Upper lobe of left lung (tissue), 6 donors: Measurements from ENCODE around the gene MEF2C. TPM values are rescaled to one million over a fixed set of nuclear protein-coding genes. Genes with fewer than 3 reads are reported as not detected.
A peak's percentile ranks its signal among the peaks of the same experiment; 100 is the strongest.

Experiments
- ATAC-seq, 2 donors: fragments of 200-7000 bp; cut with Tn5 transposase; one replicate each; pipeline ENCODE4 v1.9.1; 2022; ENCODE audit warnings: mild to moderate bottlenecking in 2 of 2, moderate library complexity in 2 of 2; ENCODE audit not compliant: low FRiP score in 2 of 2
- DNase-seq, 2 donors: peaks; one replicate each; pipeline ENCODE4 v3.0.0-alpha.2; 2019 to 2020
- H3K27ac ChIP-seq, 4 donors: fragments of 200-600 bp; sonication (generic); one replicate each; pipeline ENCODE4 v1.5.1; 2016 to 2019
- H3K27me3 ChIP-seq, 4 donors: fragments of 200-600 bp; sonication (generic); one replicate each; pipeline ENCODE4 v1.5.1; 2017 to 2019
- H3K36me3 ChIP-seq, 4 donors: fragments of 200-600 bp; sonication (generic); one replicate each; pipeline ENCODE4 v1.5.1; 2016 to 2019
- H3K4me1 ChIP-seq, 4 donors: fragments of 200-600 bp; sonication (generic); one replicate each; pipeline ENCODE4 v1.5.1; 2018 to 2019
- H3K4me3 ChIP-seq, 4 donors: fragments of 200-600 bp; sonication (generic); one replicate each; pipeline ENCODE4 v1.5.1; 2017 to 2019; ENCODE audit warnings: mild to moderate bottlenecking in 2 of 4, moderate library complexity in 1 of 4
- H3K9me3 ChIP-seq, 4 donors: fragments of 200-600 bp; sonication (generic); one replicate each; pipeline ENCODE4 v1.5.1; 2018 to 2019
- EP300 ChIP-seq, 4 donors: sonication (generic); formaldehyde crosslinking; IDR thresholded peaks; one replicate each; pipeline ENCODE4 v1.5.1; 2017; ENCODE audit warnings: antibody characterized with exemption in 4 of 4, control low read depth in 2 of 4
- POLR2A ChIP-seq, 4 donors: fragments of 450-650 bp; IDR thresholded peaks; one replicate each; pipeline ENCODE4 v1.5.1; 2016 to 2017; ENCODE audit warnings: antibody characterized with exemption in 4 of 4, mild to moderate bottlenecking in 2 of 4
- POLR2AphosphoS5 ChIP-seq, 2 donors: sonication (generic); formaldehyde crosslinking; IDR thresholded peaks; one replicate each; pipeline ENCODE4 v1.5.1; 2017; ENCODE audit warnings: antibody characterized with exemption in 2 of 2
- WGBS, 2 donors: methylation state at CpG; one replicate each; pipeline ENCODE4 v1.1.5; 2017 to 2018; 5-methylcytosine and 5-hydroxymethylcytosine counted together
- total RNA-seq, 6 donors: library from RNA; depleted of rRNA in 4 of 6; stranded (reverse); fragments of >200 nt in 4 of 6; gene quantifications; one replicate each; pipeline versions ENCODE4 v1.1.0 to v1.2.1, GENCODE V29; 2016 to 2021
- TF ChIP-seq, protein P1 (sequence below), 6 experiments: fragments of 450-650 bp in 4 of 6; fragments of 200-600 bp in 2 of 6; sonication (generic) in 2 of 6; IDR thresholded peaks; one replicate each; pipeline ENCODE4 v1.5.1; 2016 to 2019; ENCODE audit warnings: antibody characterized with exemption in 6 of 6
- donor health status: DM: no; HTN: no; CAD: no; lungs with moderate emphysema.
- donor health status: DM: no; HTN: yes; CAD: no; lungs with severe emphysema.

MEF2C gene
- total RNA-seq, 6 donors from 2014 or later: 20.5 to 46.2 (median 35.8) TPM

DNA sequence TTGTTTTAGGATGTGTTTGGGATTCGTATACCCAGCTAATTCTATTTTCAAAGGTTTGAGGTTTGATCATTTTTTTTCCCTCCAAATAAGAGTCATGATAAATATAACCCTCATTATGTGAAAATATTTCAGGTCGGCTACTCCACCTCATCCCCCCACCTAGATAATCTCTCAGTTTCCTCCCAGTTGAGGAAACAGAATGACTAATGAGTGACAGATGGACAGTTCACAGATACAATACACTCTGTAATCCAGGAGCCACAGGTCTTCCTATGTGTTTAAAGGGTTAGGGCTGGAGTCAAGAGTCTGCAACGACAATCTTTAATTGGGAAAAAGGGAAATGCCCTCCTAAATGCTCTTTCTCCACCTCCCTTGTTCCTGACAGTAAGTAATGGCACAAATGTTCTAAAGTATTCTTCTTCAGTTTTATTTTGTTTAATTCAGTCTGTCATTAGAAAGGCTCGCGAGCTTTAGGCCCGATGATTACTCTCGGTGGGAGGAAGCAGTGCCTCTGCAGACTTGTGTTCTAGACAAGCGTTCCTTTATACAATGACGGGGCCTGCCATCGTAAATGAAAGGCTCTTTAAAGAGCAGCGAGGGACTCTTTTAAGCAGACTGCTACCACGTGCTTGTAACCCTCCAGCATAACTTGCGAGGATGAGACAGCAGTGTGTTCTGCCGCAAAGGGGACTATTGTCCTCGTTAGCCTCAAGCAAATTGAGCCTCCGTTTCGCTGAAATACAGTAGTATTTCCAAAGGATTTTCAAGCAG lies 69.0 kb downstream of the MEF2C start:
- Histone ChIP-seq H3K36me3 (no peaks in the 10 kb centered on the region), H3K27ac (peak overlapping the region in 1 of 4 donors; percentile 19), H3K27me3 (no peaks in the 10 kb centered on the region), H3K4me3 (no peak overlapping the region), H3K4me1 (peaks cover 7 to 22% (median 13%) of the 10 kb centered on the region in 4 donors), H3K9me3 (no peaks in the 10 kb centered on the region)
- no peak for ATAC-seq
- TF ChIP-seq POLR2A (IDR thresholded peaks at IDR 0.05): no peak
- TF ChIP-seq POLR2AphosphoS5 (IDR thresholded peaks at IDR 0.05): no peak
- TF ChIP-seq EP300 (IDR thresholded peaks at IDR 0.05): no peak
- TF ChIP-seq, protein P1, sequence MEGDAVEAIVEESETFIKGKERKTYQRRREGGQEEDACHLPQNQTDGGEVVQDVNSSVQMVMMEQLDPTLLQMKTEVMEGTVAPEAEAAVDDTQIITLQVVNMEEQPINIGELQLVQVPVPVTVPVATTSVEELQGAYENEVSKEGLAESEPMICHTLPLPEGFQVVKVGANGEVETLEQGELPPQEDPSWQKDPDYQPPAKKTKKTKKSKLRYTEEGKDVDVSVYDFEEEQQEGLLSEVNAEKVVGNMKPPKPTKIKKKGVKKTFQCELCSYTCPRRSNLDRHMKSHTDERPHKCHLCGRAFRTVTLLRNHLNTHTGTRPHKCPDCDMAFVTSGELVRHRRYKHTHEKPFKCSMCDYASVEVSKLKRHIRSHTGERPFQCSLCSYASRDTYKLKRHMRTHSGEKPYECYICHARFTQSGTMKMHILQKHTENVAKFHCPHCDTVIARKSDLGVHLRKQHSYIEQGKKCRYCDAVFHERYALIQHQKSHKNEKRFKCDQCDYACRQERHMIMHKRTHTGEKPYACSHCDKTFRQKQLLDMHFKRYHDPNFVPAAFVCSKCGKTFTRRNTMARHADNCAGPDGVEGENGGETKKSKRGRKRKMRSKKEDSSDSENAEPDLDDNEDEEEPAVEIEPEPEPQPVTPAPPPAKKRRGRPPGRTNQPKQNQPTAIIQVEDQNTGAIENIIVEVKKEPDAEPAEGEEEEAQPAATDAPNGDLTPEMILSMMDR (IDR thresholded peaks at IDR 0.05): no peak
- WGBS, 2 donors: 77 to 81% methylated on average over 17 of the region's 17 CpGs
- no peak for DNase-seq

DNA sequence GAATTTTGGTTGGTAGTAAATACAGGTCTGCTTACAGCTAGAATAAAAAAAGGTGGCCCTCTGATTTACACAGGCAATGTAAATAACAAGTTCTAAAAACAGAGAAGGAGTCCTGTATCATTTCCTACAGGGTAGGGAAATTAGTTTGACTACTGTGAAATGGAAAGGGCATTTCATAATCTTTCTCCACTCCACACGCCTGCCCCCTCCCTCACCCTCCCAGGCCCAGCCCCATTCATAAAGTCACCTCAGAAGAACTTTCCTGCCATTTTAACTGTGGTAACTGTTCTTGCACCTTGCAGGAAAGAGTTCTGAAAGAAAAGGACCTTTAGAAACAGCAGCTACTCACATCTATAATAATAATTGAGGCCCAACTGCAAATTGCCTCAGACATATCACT lies 69.7 kb downstream of the MEF2C start:
- peak in 1 of 2 donors; percentile 29 for DNase-seq
- TF ChIP-seq, protein P1 (IDR thresholded peaks at IDR 0.05): no peak
- H3K27me3 ChIP-seq: no peaks in the 10 kb centered on the region
- 29 to 37% methylated on average over 1 of the region's 1 CpG for whole genome bisulfite sequencing, 2 donors
- H3K4me3 ChIP-seq: no peak overlapping the region
- H3K4me1 ChIP-seq: peaks cover 7 to 22% (median 13%) of the 10 kb centered on the region in 4 donors
- H3K27ac ChIP-seq: no peak overlapping the region
- H3K36me3 ChIP-seq: no peaks in the 10 kb centered on the region
- peak in 1 of 2 donors; percentile 50 for ATAC-seq
- no peaks in the 10 kb centered on the region for H3K9me3 ChIP-seq

DNA sequence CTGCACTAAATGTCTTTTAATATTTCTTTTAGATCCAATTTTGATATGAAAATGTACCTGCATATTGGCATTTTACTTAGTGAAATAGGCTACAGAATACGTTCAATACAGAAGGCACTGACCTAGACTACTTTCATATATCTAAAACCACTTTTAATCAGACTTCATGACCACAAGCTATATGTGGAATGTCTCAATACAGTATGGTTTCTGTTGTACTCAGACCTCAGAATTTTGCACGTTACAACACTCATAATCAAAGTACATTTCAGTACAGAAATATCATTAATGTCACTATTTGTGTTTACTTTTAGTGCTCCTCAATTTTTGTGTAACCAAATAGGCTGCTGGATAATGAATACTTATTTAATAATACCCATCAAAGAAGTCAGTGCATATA lies 74.8 kb downstream of the MEF2C start:
- Histone ChIP-seq H3K36me3 (peaks cover 0 to 15% (median 0%) of the 10 kb centered on the region in 4 donors), H3K4me3 (no peak overlapping the region), H3K27me3 (no peaks in the 10 kb centered on the region), H3K9me3 (no peaks in the 10 kb centered on the region), H3K27ac (no peak overlapping the region), H3K4me1 (peaks cover 0 to 8% (median 2%) of the 10 kb centered on the region in 4 donors)
- TF ChIP-seq POLR2A (IDR thresholded peaks at IDR 0.05) (no peak), EP300 (IDR thresholded peaks at IDR 0.05) (no peak), POLR2AphosphoS5 (IDR thresholded peaks at IDR 0.05) (no peak)
- TF ChIP-seq, protein P1 (IDR thresholded peaks at IDR 0.05): no peak
- WGBS, 2 donors: 75 to 81% methylated on average over 2 of the region's 2 CpGs
- no peak for ATAC-seq
- no peak for DNase-seq

DNA sequence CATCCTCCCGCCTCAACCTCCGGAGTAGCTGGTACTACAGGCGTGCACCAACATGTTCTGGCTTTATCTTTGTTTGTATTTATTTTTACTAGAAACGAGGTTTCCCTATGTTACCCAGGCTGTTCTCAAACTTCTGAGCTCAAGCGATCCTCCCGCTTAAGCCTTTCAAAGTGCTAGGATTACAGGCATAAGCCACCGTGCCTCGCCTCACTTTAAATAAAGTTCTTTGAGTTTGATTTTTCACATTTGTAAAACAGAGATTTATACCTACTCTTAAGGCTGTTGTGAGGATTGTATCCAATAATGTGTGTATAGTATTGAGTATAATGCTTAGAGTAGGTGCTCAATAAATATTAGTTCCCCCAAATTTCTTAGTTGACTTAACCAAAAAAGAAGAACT lies 75.7 kb downstream of the MEF2C start:
- TF ChIP-seq EP300 (IDR thresholded peaks at IDR 0.05) (no peak), POLR2A (IDR thresholded peaks at IDR 0.05) (no peak)
- H3K36me3 ChIP-seq: peaks cover 0 to 23% (median 0%) of the 10 kb centered on the region in 4 donors
- H3K27ac ChIP-seq: no peak overlapping the region
- no peak overlapping the region for H3K4me3 ChIP-seq
- H3K4me1 ChIP-seq: no peaks in the 10 kb centered on the region
- no peaks in the 10 kb centered on the region for H3K9me3 ChIP-seq
- H3K27me3 ChIP-seq: no peaks in the 10 kb centered on the region
- 91 to 96% methylated on average over 8 of the region's 8 CpGs for WGBS, 2 donors
- DNase-seq (no peak), ATAC-seq (no peak)

DNA sequence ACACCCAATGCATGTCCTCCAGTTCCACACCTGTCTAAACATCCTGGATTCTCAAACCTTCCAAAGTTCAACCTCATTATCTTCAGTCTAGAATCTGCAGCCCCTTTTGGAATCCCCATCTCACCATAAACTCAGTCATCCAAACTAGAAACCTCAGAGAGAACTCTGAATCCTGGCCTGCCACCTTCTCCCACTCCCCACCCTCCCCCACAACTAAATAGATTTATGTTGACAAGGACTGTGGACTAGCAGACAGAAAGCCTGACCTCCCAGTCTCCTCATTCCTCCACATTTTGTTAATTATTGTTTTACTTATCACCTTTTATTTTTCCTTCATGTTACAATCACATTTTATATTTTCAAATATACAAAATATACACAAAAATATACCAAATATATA lies 76.6 kb downstream of the MEF2C start:
- no peak for DNase-seq
- no peak for TF ChIP-seq POLR2AphosphoS5 (IDR thresholded peaks at IDR 0.05)
- TF ChIP-seq EP300 (IDR thresholded peaks at IDR 0.05): no peak
- TF ChIP-seq, protein P1 (IDR thresholded peaks at IDR 0.05): no peak
- no peak for TF ChIP-seq POLR2A (IDR thresholded peaks at IDR 0.05)
- ATAC-seq: no peak
- peaks cover 0 to 27% (median 0%) of the 10 kb centered on the region in 4 donors for H3K36me3 ChIP-seq
- no peak overlapping the region for H3K27ac ChIP-seq
- H3K4me3 ChIP-seq: no peak overlapping the region
- H3K27me3 ChIP-seq: no peaks in the 10 kb centered on the region
- no peaks in the 10 kb centered on the region for H3K9me3 ChIP-seq
- H3K4me1 ChIP-seq: no peaks in the 10 kb centered on the region
